ENCODE results near the gene CD302. TPM values are rescaled to one million over a fixed set of nuclear protein-coding genes. Genes with fewer than 3 reads are reported as not detected.
"Not testable (repeated sequence)": the region's sequence is repeated elsewhere in the genome, so short reads cannot be mapped to it uniquely, and the experiment has no call there.

CD302 gene
- 1 to 10 TPM in 2 of 6 donors, under 1 TPM in 4; 0.29 to 2.1 (median 0.70) TPM for polyA plus RNA-seq (ENCODE audit: low read depth in 6 of 6)

- Mint-ChIP-seq H3K27me3 (peaks cover 0 to 6% (median 0%) of the 10 kb centered on the region in 3 donors), H3K9me3 (no peaks in the 10 kb centered on the region), H3K27ac (peak within 1 kb of the TSS; percentile 8 to 95 (median 70)), H3K4me1 (peaks cover 17 to 30% (median 27%) of the 10 kb centered on the region in 3 donors), H3K36me3 (no peaks in the 10 kb centered on the region), H3K4me3 (peak within 1 kb of the TSS; percentile 88 to 95 (median 92))
- DNase-seq: peak; percentile 37
- peak; percentile 67 for ATAC-seq (ENCODE audit: low read depth in 2 of 2)
Measured at GRCh38 chr2:159797543-159798375, at the start of gene CD302. TSS of gene CD302 (minus strand) at chr2:159798208. CDS start at chr2:159798198, 10 bp downstream.

GRCh38 chr2:159846564-159846963 lies 48.6 kb upstream of the CD302 start:
- ATAC-seq (ENCODE audit: low read depth in 2 of 2): no peak
- H3K27ac Mint-ChIP-seq: no peak overlapping the region
- H3K36me3 Mint-ChIP-seq: peaks cover 16 to 37% of the 10 kb centered on the region in 2 donors

DNA sequence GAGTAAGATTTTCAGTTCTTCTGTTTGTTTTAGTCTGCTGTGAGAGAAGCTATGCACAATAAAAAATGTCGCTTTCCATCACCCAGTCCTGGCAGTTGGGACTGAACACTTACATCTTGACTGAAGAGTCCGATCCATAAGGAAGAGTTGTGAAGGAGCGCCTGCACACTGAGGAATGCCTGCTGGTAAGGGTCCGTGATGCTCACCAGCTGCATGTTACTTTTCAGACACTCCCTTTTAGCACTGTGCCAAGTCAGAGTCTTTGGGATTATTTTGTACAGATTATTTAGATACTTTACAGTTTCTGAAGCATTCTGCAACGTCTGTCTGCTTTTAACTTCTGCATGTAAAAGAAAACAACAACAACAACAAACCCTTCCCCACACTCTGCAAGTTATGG lies 42.6 kb upstream of the CD302 start:
- no peak for DNase-seq
- Mint-ChIP-seq H3K9me3 (no peaks in the 10 kb centered on the region), H3K4me3 (no peak overlapping the region), H3K4me1 (no peaks in the 10 kb centered on the region), H3K36me3 (peaks cover 8 to 18% of the 10 kb centered on the region in 2 donors), H3K27ac (no peak overlapping the region), H3K27me3 (no peaks in the 10 kb centered on the region)
- ATAC-seq (ENCODE audit: low read depth in 2 of 2): no peak

More at GRCh38 chr2:159846564-159846963, 48.6 kb upstream of the CD302 start:
- Mint-ChIP-seq H3K4me1 (no peaks in the 10 kb centered on the region), H3K27me3 (no peaks in the 10 kb centered on the region), H3K4me3 (no peak overlapping the region), H3K9me3 (peaks cover 0 to 2% (median 0%) of the 10 kb centered on the region in 7 donors)
- DNase-seq: no peak

GRCh38 chr2:159832858-159833257 lies 34.9 kb upstream of the CD302 start:
- Mint-ChIP-seq H3K4me3 (no peak overlapping the region), H3K27ac (peak overlapping the region in 3 of 6 donors; percentile 9 to 75 (median 36)), H3K27me3 (no peaks in the 10 kb centered on the region), H3K9me3 (peaks cover 0 to 1% (median 0%) of the 10 kb centered on the region in 7 donors), H3K36me3 (peaks cover 18 to 28% of the 10 kb centered on the region in 2 donors), H3K4me1 (peaks cover 0 to 5% (median 4%) of the 10 kb centered on the region in 3 donors)
- DNase-seq (no peak), ATAC-seq (ENCODE audit: low read depth in 2 of 2) (no peak)

DNA sequence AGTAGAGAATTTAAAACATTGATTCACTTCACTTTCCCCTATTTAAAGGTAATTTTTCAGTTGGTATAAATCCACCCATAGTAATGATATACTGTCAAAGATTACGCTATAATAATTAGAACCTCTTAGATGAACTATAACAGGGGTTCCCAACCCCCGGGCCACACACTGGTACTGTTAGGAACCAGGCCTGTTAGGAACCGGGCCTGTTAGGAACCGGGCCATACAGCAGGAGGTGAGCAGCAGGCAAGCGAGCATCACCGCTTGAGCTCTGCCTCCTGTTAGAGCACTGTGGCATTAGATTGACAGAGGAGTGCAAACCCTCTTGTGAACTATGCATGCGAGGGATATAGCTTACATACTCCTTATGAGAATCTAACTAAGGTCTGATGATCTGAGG lies 34.0 kb upstream of the CD302 start:
- peaks cover 0 to 5% (median 1%) of the 10 kb centered on the region in 7 donors for H3K9me3 Mint-ChIP-seq
- peak overlapping the region in 1 of 6 donors; percentile 19 for H3K27ac Mint-ChIP-seq
- DNase-seq: no peak
- H3K4me3 Mint-ChIP-seq: no peak overlapping the region
- H3K27me3 Mint-ChIP-seq: no peaks in the 10 kb centered on the region
- peaks cover 15 to 37% of the 10 kb centered on the region in 2 donors for H3K36me3 Mint-ChIP-seq
- ATAC-seq (ENCODE audit: low read depth in 2 of 2): no peak
- H3K4me1 Mint-ChIP-seq: peaks cover 0 to 5% (median 4%) of the 10 kb centered on the region in 3 donors

DNA sequence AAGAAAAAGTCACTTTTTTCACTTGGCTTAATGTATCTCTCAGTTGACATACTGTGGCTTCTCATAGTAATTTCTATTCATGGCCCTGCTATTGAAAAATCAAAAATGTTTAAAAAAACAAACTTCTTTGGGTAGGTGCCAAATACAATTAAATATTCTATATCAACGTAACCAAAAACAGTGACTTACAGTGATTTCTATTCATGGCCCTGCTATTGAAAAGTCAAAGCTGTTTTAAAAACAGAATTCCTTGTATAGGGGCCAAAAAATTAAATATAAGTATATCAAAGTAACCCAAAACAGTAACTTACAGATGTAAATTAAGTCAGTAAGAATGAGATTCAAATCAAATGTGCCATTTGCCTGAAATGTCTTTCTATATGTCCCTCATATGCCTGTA lies 31.4 kb upstream of the CD302 start:
- Mint-ChIP-seq H3K27ac (peak overlapping the region in 1 of 6 donors; percentile 4), H3K36me3 (peaks cover 21 to 54% of the 10 kb centered on the region in 2 donors), H3K9me3 (peaks cover 0 to 7% (median 1%) of the 10 kb centered on the region in 7 donors)

GRCh38 chr2:159828738-159829137 lies 30.7 kb upstream of the CD302 start:
- no peak overlapping the region for H3K27ac Mint-ChIP-seq
- H3K4me1 Mint-ChIP-seq: peaks cover 0 to 10% (median 7%) of the 10 kb centered on the region in 3 donors
- H3K36me3 Mint-ChIP-seq: peaks cover 27 to 55% of the 10 kb centered on the region in 2 donors
- DNase-seq (no peak), ATAC-seq (ENCODE audit: low read depth in 2 of 2) (no peak)
- H3K9me3 Mint-ChIP-seq: peaks cover 0 to 7% (median 1%) of the 10 kb centered on the region in 7 donors
- no peak overlapping the region for H3K4me3 Mint-ChIP-seq
- H3K27me3 Mint-ChIP-seq: no peaks in the 10 kb centered on the region

More for the DNA sequence above, 31.4 kb upstream of the CD302 start:
- DNase-seq (no peak), ATAC-seq (ENCODE audit: low read depth in 2 of 2) (no peak)
- Mint-ChIP-seq H3K27me3 (no peaks in the 10 kb centered on the region), H3K4me3 (no peak overlapping the region), H3K4me1 (peaks cover 0 to 5% (median 4%) of the 10 kb centered on the region in 3 donors)

GRCh38 chr2:159822478-159822833 lies 24.4 kb upstream of the CD302 start:
- H3K36me3 Mint-ChIP-seq: peaks cover 47 to 63% of the 10 kb centered on the region in 2 donors
- ATAC-seq (ENCODE audit: low read depth in 2 of 2); DNase-seq; H3K27me3 Mint-ChIP-seq; H3K27ac Mint-ChIP-seq; H3K4me3 Mint-ChIP-seq; H3K4me1 Mint-ChIP-seq; H3K9me3 Mint-ChIP-seq: not testable (repeated sequence)

DNA sequence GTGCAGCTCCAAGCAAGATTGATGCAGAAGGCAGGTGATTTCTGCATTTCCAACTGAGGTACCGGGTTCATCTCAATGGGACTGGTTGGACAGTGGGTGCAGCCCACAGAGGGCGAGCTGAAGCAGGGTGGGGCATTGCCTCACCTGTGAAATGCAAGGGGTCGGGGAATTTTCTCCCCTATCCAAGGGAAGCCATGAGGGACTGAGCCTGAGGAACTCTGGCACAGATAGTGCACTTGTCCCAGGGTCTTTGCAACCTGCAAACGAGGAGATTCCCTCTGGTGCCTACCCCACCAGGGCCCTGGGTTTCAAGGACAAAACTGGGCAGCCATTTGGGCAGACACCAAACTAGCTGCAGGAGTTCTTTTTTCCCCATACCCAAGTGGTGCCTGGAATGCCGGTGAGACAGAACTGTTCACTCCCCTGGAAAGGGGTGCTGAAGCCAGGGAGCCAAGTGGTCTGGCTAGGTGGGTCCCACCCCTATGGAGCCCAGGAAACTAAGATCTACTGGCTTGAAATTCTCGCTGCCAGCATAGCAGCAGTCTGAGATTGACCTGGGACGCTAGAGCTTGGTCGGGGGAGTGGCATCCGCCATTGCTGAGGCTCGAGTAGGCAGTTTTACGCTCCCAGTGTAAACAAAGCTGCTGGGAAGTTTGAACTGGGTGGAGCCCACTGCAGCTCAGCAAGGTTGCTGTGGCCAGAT lies 23.9 kb upstream of the CD302 start:
- H3K4me3 Mint-ChIP-seq; ATAC-seq (ENCODE audit: low read depth in 2 of 2); H3K4me1 Mint-ChIP-seq; DNase-seq; H3K9me3 Mint-ChIP-seq; H3K27ac Mint-ChIP-seq; H3K27me3 Mint-ChIP-seq: not testable (repeated sequence)
- peaks cover 52 to 63% of the 10 kb centered on the region in 2 donors for H3K36me3 Mint-ChIP-seq

DNA sequence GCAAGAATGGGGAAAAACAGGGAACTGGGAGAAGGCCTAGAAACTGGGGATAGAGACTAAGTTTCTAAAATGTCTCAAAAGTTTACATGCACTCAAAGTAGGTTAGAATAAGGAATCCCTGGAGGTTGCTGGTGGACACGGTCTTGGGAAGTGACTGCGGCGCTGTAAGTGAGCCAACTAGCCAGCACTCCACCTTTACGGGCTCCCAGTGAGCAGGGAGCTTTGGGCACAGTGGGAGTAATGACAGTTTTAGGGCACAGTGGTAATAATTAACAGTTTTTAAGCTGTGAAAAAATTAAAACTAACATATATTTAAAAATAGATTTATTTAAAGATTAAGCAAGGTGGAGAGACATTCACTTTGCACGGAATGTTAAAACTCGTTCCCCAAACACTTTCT lies 20.9 kb upstream of the CD302 start:
- H3K4me1 Mint-ChIP-seq: peaks cover 0 to 2% (median 1%) of the 10 kb centered on the region in 3 donors
- peaks cover 49% of the 10 kb centered on the region in 2 donors for H3K36me3 Mint-ChIP-seq
- DNase-seq: no peak
- no peaks in the 10 kb centered on the region for H3K9me3 Mint-ChIP-seq
- H3K4me3 Mint-ChIP-seq: no peak overlapping the region
- ATAC-seq (ENCODE audit: low read depth in 2 of 2): no peak
- no peak overlapping the region for H3K27ac Mint-ChIP-seq
- H3K27me3 Mint-ChIP-seq: no peaks in the 10 kb centered on the region

GRCh38 chr2:159817283-159817682 lies 19.3 kb upstream of the CD302 start:
- Mint-ChIP-seq H3K27ac (peak overlapping the region in 1 of 6 donors; percentile 18), H3K4me1 (peaks cover 0 to 4% (median 0%) of the 10 kb centered on the region in 3 donors), H3K27me3 (no peaks in the 10 kb centered on the region), H3K36me3 (peaks cover 49 to 53% of the 10 kb centered on the region in 2 donors), H3K9me3 (no peaks in the 10 kb centered on the region), H3K4me3 (peak overlapping the region in 1 of 8 donors; percentile 51)
- ATAC-seq (ENCODE audit: low read depth in 2 of 2) (no peak), DNase-seq (no peak)

GRCh38 chr2:159811232-159811631 lies 13.2 kb upstream of the CD302 start:
- DNase-seq: no peak
- H3K27ac Mint-ChIP-seq: no peak overlapping the region
- H3K4me1 Mint-ChIP-seq: peaks cover 0 to 4% (median 0%) of the 10 kb centered on the region in 3 donors
- no peaks in the 10 kb centered on the region for H3K9me3 Mint-ChIP-seq
- no peaks in the 10 kb centered on the region for H3K27me3 Mint-ChIP-seq
- peaks cover 20 to 38% of the 10 kb centered on the region in 2 donors for H3K36me3 Mint-ChIP-seq
- ATAC-seq (ENCODE audit: low read depth in 2 of 2): no peak
- no peak overlapping the region for H3K4me3 Mint-ChIP-seq

- no peak for ATAC-seq (ENCODE audit: low read depth in 2 of 2)
- H3K4me3 Mint-ChIP-seq: no peak overlapping the region
- H3K9me3 Mint-ChIP-seq: no peaks in the 10 kb centered on the region
Measured at GRCh38 chr2:159808032-159808425, 10.0 kb upstream of the CD302 start.

More at GRCh38 chr2:159808032-159808425, 10.0 kb upstream of the CD302 start:
- DNase-seq: no peak
- Mint-ChIP-seq H3K27ac (no peak overlapping the region), H3K27me3 (no peaks in the 10 kb centered on the region), H3K36me3 (peaks cover 23 to 32% of the 10 kb centered on the region in 2 donors), H3K4me1 (peaks cover 0 to 4% (median 2%) of the 10 kb centered on the region in 3 donors)
